ENCODE results near the gene POGZ. TPM values are rescaled to one million over a fixed set of nuclear protein-coding genes. Genes with fewer than 3 reads are reported as not detected.
"Not testable (repeated sequence)": the region's sequence is repeated elsewhere in the genome, so short reads cannot be mapped to it uniquely, and the experiment has no call there.

Gene POGZ
- polyA plus RNA-seq, 1 donor: 162 TPM

DNA sequence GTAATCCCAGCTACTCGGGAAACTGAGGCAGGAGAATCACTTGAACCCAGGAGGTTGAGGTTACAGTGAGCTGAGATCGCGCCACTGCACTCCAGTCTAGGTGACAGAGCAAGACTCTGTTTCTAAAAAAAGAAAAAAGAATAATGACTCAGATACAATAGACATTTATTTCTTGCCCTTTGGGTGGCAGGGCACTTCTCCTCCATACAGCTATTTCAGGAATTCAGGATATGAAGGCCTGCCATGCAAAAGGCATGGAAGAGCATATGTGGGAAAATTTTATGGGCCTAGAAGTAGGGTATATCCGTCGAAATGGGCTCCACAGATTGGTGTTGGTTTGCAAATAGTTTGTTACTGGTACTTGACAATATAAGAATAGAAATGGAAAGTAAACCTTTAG lies 20.2 kb upstream of the POGZ start:
- DNase-seq: no peak

DNA sequence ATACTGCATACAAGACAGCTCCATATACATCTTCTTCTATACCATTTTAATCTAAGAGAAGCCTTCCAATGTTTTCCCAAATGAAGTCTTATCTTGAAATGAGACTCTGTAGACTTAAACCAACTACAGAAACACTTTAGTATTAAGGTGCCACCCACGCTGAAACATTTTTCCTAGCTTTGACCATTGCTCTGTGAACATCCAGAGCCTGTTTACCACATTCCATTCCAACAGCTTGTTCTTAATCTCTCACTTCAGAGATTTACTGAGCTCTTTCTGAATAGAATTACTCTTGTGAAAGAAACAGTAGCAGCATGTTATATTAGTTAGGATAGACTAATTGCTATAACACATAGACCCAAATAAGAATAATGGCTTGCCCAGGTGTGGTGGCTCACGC lies 19.6 kb upstream of the POGZ start:
- no peak for DNase-seq

GRCh38 chr1:151478140-151478812 lies 19.0 kb upstream of the POGZ start:
- DNase-seq: no peak

DNA sequence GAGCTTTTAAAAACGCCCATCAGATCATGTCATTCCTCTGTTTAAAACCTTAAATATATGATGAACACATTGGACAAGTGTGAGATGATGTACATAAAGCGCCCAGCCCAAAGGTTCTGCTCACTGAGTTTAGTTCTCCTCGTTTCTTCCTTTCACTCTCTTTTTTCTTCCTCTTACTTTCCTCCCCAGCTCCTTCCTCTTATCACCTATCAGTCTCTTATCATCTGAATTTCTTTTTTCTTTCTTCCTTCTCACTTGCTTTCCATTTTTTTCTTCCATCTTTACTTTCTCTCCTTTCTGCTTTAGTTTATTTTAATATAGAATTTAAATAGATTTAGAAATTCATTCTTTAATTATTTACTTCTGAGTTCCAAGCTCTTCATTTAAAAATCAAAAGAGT lies 17.8 kb upstream of the POGZ start:
- DNase-seq: no peak

- DNase-seq: no peak
Measured at GRCh38 chr1:151476083-151476482, 16.8 kb upstream of the POGZ start.

DNA sequence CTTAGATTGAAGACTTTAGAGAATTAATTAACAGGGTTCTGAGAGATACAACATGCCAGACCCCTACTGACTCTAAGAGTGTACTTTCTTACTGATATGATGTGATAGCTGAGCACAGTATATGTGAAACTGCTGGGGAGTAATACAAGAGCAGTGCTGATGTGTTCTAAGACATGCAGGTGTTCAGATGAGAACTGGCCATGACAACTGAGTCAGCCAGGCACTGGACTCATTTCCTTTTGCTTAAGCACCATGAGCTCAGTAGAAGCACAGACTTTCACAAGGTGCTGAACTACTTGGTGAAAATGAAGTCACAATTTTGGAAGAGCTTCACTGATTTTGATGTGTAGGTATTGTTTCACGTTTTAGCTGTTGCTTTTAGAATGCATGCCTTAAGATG lies 15.9 kb upstream of the POGZ start:
- DNase-seq: no peak

GRCh38 chr1:151474745-151475144 lies 15.5 kb upstream of the POGZ start:
- DNase-seq: no peak

DNA sequence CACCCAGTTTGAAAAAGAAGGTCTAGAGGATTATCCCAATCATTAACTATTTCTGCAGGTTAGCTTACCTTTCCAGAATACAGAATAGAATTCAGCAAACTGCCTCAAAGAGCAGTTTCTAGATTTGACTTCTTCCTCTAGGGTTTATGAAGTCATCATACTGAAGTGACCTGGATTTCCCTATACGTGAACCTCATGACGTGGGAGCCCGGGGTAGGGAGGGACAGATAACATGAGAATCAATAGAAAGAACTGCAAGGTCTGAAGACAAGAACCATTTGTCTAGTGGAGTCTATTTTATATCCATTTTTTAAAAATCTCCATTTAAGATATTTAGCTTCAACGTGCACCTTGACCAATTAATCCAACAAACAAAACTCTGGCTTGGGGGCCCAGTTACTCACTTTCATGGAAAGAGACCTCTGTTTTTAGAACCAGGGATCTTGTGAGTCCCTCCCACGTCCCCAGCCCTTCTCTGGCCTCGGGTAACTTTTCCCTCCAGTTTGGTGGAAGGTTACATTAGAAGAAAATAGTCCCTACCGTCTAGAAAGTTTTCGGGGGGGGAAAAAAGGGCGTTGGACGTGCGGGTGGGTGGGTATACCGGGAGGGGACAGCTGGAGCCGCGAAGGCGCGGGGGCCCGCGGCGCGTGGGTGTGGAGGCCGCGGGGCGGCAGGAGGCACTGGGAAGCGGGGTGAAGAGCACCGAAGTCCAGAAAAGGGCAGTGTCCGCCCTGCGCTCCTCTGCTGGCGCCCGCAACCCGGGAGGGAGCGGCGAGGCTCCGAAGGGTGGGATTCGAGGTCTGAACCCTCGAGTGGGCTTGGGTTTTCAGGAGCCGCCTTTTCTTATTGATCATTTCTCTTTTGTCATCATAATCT lies 13.8 kb upstream of the POGZ start:
- peak; percentile 75 for DNase-seq

GRCh38 chr1:151465026-151465425 lies 5.7 kb upstream of the POGZ start:
- DNase-seq: no peak

- DNase-seq: no peak
Measured at GRCh38 chr1:151461694-151462093, 2.4 kb upstream of the POGZ start.

DNA sequence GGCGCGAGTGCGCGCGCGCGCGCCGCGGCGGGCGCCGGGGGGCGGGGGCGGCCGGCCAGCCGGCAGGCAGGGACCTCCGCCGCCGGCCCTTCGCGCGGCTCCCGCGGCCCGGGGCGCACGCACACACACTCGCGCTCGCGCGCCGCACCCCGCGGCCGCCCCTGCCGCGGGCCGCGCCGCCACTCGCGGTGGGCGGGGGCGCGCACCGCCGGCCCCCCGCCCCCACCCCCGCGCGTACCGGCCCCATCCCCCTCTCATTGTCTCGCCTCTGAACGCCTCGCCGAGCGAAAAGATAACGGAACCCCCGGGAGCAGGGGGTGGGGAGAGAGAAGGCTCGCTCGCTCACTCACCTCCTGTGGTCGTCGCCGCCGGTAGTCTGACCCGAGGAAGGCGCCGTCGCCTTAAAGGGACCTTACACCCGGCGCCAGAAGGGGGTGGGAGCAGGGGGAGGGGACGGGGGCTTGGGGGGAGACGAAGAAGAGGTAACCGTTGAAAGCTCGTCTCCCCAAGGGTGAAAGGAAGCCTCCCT lies 428 bp downstream of the POGZ start:
- peak; percentile 34 for DNase-seq

DNA sequence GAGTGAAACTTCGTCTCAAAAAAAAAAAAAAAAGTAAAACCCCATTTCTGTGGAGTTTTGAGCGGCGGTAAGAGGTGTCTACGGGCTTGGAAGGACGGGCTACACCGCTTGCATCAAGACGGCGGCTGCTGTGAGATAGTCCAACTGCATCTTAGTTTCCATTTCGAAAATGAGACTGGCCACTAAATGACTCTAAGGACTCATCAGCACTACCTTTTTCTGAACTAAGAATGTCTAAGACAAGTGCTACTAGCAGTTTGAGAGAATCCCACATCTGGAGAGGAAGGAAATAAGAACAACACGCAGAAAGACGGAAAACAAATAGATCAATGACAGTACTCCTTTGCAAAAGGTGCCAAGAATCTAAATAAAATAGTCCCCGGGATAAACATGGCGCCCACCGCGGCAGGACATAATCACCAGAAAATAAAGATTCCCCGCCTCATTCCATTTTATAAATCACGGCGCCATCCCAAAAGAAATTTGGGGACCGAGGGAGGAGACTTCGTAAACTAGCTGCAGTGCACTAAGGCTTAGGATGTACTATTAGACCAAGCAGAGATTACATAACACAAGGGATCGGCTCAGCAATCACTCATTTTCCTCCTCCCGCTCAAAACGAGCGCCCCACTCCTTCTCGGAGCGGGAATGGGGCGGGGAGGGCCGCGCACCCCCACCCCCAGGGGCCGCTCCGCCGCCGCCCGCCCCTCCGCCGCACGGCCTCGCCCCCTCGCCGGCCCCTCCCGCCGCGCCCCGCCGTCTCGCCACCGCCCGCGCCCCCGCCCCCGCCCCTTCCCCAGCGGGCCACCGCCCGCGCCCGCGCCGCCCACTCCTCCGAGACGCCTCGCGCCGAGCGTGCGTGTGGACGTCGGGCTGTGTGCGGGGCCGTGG lies 1.1 kb downstream of the POGZ start:
- peak; percentile 78 for DNase-seq

DNA sequence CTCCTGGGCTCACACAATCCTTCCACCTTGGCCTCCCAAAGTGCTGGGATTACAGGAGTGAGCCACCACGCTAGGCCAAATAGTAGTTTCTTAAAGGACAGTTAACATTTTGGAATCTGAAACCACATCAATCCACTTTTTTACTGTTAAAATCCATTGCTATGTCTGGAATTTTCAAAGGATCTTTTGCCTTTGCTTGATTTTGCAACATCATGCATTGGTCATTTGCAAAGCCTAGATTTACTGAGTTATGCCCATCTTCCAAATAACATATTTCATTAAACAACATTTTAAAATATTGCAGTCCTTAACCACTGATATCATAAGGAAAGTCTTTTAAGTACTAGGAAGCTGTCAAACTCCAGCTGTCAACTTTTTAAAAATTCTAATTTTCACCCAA lies 3.3 kb downstream of the POGZ start:
- DNase-seq: no peak

GRCh38 chr1:151455231-151455630 lies 4.1 kb downstream of the POGZ start:
- no peak for DNase-seq

- DNase-seq: no peak
Measured at GRCh38 chr1:151447696-151448095, 11.6 kb downstream of the POGZ start.

- no peak for DNase-seq
Measured at GRCh38 chr1:151444783-151445177, 14.5 kb downstream of the POGZ start.

- DNase-seq: peak; percentile 70
Measured at GRCh38 chr1:151443846-151444782, 15.2 kb downstream of the POGZ start.

- DNase-seq: not testable (repeated sequence)
Measured at GRCh38 chr1:151437396-151437795, 21.9 kb downstream of the POGZ start.

DNA sequence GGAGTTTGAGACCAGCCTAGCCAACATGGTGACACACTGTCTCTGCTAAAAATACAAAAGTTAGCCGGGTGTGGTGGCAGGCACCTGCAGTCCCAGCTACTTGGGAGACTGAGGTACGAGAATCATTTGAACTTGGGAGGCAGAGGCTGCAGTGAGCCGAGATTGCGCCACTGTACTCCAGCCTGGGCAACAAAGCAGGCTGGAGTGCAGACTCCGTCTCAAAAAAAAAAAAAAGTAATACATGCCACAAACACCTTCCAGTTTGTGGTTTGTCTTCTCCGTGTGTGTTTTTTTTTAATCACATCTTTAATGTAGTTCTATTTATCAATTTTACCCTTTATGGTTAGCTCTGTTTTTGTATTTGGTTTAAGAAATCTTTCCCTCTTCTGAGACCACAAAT lies 22.3 kb downstream of the POGZ start:
- DNase-seq: no peak

GRCh38 chr1:151435174-151435573 lies 24.1 kb downstream of the POGZ start:
- DNase-seq: no peak

- not testable (repeated sequence) for DNase-seq
Measured at GRCh38 chr1:151433827-151434226, 25.5 kb downstream of the POGZ start.
